ENCODE measurements around the gene C2CD2L. TPM values are rescaled to one million over a fixed set of nuclear protein-coding genes. Genes with fewer than 3 reads are reported as not detected.

C2CD2L gene
- total RNA-seq, 1 experiment from 2014 or later: 16.8 TPM

DNA sequence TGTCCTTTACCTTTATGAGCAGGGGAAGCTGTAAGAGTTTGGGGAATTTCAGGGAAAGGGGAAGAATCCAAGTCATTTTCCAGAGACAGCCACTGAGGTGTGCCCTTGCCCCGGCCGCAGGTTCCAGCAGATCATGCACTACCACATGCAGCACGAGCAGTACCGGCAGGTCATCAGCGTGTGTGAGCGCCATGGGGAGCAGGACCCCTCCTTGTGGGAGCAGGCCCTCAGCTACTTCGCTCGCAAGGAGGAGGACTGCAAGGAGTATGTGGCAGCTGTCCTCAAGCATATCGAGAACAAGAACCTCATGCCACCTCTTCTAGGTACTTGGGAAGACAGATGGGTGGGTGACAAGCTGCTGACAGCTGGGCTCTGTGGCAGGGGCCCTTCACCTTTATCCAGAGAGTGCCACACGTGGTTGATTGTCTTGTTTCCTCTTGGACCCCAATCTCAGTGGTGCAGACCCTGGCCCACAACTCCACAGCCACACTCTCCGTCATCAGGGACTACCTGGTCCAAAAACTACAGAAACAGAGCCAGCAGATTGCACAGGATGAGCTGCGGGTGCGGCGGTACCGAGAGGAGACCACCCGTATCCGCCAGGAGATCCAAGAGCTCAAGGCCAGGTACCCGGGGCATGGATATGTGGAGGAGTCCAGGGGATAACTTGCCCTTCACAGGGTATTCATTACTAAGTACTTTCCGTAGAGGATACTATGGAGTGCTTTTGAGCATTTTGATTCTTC, 28.3 kb upstream of the C2CD2L start:
- no peak overlapping the region for H3K27ac ChIP-seq (ENCODE audit: low read length)
- no peaks in the 10 kb centered on the region for H3K9me3 ChIP-seq (ENCODE audit: low read length)
- no peaks in the 10 kb centered on the region for H3F3A ChIP-seq (ENCODE audit: low read length, unreplicated experiment)
- H3K9ac ChIP-seq (ENCODE audit: low read length): no peak overlapping the region
- peaks cover 54% of the 10 kb centered on the region for H3K36me3 ChIP-seq (ENCODE audit: low read depth, low read length)
- H3K4me2 ChIP-seq (ENCODE audit: low read length): no peak overlapping the region
- no peak overlapping the region for H3K4me3 ChIP-seq (ENCODE audit: low read length)
- no peaks in the 10 kb centered on the region for H4K20me1 ChIP-seq (ENCODE audit: low read length)
- no TSS peak for BruUV-seq (replicated peaks)
- no peak overlapping the region for H2AFZ ChIP-seq (ENCODE audit: low read length)
- ChIA-PET CTCF (no interaction called here), POLR2A (ENCODE audit: unreplicated experiment) (no interaction called here)
- intact Hi-C loops (cut with micrococcal nuclease): no loop called here
- H3K9me2 ChIP-seq (replicated peaks; ENCODE audit: low read length): no peaks in the 10 kb centered on the region
- no peaks in the 10 kb centered on the region for H3K27me3 ChIP-seq (ENCODE audit: low read length)
- no peaks in the 10 kb centered on the region for H3K4me1 ChIP-seq (ENCODE audit: insufficient read depth, low read length)
- ATAC-seq (no peak), DNase-seq (no peak)
- no peak for TF ChIP-seq EZH2phosphoT487 (IDR thresholded peaks at IDR 0.05; ENCODE audit: borderline replicate concordance, low read length)
- no peak for TF ChIP-seq EZH2 (IDR thresholded peaks at IDR 0.05; ENCODE audit: low read length, unreplicated experiment)
- TF ChIP-seq, protein P1, sequence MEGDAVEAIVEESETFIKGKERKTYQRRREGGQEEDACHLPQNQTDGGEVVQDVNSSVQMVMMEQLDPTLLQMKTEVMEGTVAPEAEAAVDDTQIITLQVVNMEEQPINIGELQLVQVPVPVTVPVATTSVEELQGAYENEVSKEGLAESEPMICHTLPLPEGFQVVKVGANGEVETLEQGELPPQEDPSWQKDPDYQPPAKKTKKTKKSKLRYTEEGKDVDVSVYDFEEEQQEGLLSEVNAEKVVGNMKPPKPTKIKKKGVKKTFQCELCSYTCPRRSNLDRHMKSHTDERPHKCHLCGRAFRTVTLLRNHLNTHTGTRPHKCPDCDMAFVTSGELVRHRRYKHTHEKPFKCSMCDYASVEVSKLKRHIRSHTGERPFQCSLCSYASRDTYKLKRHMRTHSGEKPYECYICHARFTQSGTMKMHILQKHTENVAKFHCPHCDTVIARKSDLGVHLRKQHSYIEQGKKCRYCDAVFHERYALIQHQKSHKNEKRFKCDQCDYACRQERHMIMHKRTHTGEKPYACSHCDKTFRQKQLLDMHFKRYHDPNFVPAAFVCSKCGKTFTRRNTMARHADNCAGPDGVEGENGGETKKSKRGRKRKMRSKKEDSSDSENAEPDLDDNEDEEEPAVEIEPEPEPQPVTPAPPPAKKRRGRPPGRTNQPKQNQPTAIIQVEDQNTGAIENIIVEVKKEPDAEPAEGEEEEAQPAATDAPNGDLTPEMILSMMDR (conservative IDR thresholded peaks at IDR 0.05; ENCODE audit: low read depth, low read length): no peak
- H3K79me2 ChIP-seq (ENCODE audit: low read length): no peaks in the 10 kb centered on the region

GRCh38 chr11:119081682-119082260, 25.4 kb upstream of the C2CD2L start:
- TF ChIP-seq EZH2 (IDR thresholded peaks at IDR 0.05; ENCODE audit: low read length, unreplicated experiment): no peak
- TF ChIP-seq, protein P1 (conservative IDR thresholded peaks at IDR 0.05; ENCODE audit: low read depth, low read length): no peak
- no peak for TF ChIP-seq EZH2phosphoT487 (IDR thresholded peaks at IDR 0.05; ENCODE audit: borderline replicate concordance, low read length)
- H3K27ac ChIP-seq (ENCODE audit: low read length): no peak overlapping the region
- H2AFZ ChIP-seq (ENCODE audit: low read length): no peak overlapping the region
- peaks cover 14% of the 10 kb centered on the region for H3K79me2 ChIP-seq (ENCODE audit: low read length)
- no peak overlapping the region for H3K9ac ChIP-seq (ENCODE audit: low read length)
- no peaks in the 10 kb centered on the region for H4K20me1 ChIP-seq (ENCODE audit: low read length)
- no TSS peak for BruUV-seq (replicated peaks)
- no peak overlapping the region for H3K4me3 ChIP-seq (ENCODE audit: low read length)
- peaks cover 10% of the 10 kb centered on the region for H3K4me1 ChIP-seq (ENCODE audit: insufficient read depth, low read length)
- no peak for ATAC-seq
- intact Hi-C loops (cut with micrococcal nuclease): no loop called here
- H3K9me2 ChIP-seq (replicated peaks; ENCODE audit: low read length): no peaks in the 10 kb centered on the region
- no peak for DNase-seq
- ChIA-PET CTCF (no interaction called here), POLR2A (ENCODE audit: unreplicated experiment) (no interaction called here)
- peaks cover 45% of the 10 kb centered on the region for H3K36me3 ChIP-seq (ENCODE audit: low read depth, low read length)
- no peaks in the 10 kb centered on the region for H3K27me3 ChIP-seq (ENCODE audit: low read length)
- H3F3A ChIP-seq (ENCODE audit: low read length, unreplicated experiment): no peaks in the 10 kb centered on the region
- H3K4me2 ChIP-seq (ENCODE audit: low read length): no peak overlapping the region
- H3K9me3 ChIP-seq (ENCODE audit: low read length): no peaks in the 10 kb centered on the region

Measured in PC-3 (cell line).